ENCODE data around the gene PDF. TPM values are rescaled to one million over a fixed set of nuclear protein-coding genes. Genes with fewer than 3 reads are reported as not detected.

The PDF gene
- total RNA-seq, 1 donor from 2014 or later: 44.9 TPM

DNA sequence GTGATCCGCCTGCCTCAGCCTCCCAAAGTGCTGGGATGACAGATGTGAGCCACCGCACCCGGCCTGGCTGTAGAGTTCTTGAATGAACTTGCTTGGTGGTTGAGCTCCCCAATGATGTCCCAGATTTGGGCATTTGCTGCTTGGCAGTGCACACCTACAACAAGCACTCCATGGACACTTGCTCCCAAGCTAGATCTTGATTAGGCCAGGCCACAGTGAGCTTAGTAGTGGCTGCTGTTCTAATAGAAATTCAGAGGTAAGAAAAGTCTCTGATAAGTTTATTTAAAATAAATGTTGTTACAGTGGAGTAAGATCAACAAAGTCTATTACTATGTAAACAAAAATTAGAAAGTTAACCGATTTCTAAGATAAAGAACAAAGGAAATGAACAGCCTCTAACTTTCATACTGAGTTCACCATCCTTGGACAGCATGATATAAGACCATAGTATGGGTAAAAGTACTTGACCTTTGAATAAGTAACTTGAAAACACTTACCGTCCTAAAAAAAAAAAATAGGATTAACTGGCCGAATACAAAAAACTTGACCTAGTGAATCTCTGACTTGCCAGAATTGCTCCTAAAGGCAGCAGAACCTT lies 20.2 kb upstream of the PDF start:
- TF ChIP-seq, protein P1, sequence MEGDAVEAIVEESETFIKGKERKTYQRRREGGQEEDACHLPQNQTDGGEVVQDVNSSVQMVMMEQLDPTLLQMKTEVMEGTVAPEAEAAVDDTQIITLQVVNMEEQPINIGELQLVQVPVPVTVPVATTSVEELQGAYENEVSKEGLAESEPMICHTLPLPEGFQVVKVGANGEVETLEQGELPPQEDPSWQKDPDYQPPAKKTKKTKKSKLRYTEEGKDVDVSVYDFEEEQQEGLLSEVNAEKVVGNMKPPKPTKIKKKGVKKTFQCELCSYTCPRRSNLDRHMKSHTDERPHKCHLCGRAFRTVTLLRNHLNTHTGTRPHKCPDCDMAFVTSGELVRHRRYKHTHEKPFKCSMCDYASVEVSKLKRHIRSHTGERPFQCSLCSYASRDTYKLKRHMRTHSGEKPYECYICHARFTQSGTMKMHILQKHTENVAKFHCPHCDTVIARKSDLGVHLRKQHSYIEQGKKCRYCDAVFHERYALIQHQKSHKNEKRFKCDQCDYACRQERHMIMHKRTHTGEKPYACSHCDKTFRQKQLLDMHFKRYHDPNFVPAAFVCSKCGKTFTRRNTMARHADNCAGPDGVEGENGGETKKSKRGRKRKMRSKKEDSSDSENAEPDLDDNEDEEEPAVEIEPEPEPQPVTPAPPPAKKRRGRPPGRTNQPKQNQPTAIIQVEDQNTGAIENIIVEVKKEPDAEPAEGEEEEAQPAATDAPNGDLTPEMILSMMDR (IDR thresholded peaks at IDR 0.05): no peak
- no peak for TF ChIP-seq POLR2A (IDR thresholded peaks at IDR 0.05)
- TF ChIP-seq POLR2AphosphoS5 (IDR thresholded peaks at IDR 0.05; ENCODE audit: insufficient read depth in 1 of 2, low read depth in 1 of 2): no peak
- no peak overlapping the region for H3K27ac ChIP-seq
- no peaks in the 10 kb centered on the region for H3K4me1 ChIP-seq
- intact Hi-C loops (cut with DNase I): no loop called here
- DNase-seq (ENCODE audit: extremely low spot score in 2 of 2): no peak
- H3K9me3 ChIP-seq: no peaks in the 10 kb centered on the region
- peaks cover 0 to 14% of the 10 kb centered on the region in 2 donors for H3K36me3 ChIP-seq
- no peaks in the 10 kb centered on the region for H3K27me3 ChIP-seq
- H3K4me3 ChIP-seq: no peak overlapping the region

DNA sequence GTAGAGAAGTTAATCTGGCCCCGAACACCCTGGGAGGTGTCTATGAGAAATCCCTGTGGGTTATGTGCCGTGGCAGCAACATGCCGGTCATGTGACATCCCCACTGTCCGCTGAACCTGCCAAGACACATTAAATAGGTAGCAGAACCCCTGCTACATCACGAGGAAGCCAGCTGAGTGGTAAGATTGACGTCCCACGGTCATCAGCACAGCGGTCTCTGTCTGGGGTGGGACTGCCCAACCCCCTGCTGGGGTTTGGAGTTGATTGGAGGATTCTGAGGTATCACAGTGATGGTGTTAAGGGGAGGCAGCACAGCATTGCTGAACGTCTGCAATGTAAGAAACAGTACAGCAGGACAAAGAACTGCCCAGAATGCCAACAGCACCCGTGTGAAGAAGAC lies 19.1 kb upstream of the PDF start:
- Histone ChIP-seq H3K9me3 (no peaks in the 10 kb centered on the region), H3K4me1 (no peaks in the 10 kb centered on the region), H3K27me3 (no peaks in the 10 kb centered on the region), H3K27ac (no peak overlapping the region), H3K36me3 (peaks cover 0 to 3% of the 10 kb centered on the region in 2 donors), H3K4me3 (no peak overlapping the region)
- no peak for DNase-seq (ENCODE audit: extremely low spot score in 2 of 2)
- intact Hi-C loops (cut with DNase I): no loop called here
- no peak for TF ChIP-seq POLR2A (IDR thresholded peaks at IDR 0.05)
- TF ChIP-seq, protein P1 (IDR thresholded peaks at IDR 0.05): no peak
- no peak for TF ChIP-seq POLR2AphosphoS5 (IDR thresholded peaks at IDR 0.05; ENCODE audit: insufficient read depth in 1 of 2, low read depth in 1 of 2)

DNA sequence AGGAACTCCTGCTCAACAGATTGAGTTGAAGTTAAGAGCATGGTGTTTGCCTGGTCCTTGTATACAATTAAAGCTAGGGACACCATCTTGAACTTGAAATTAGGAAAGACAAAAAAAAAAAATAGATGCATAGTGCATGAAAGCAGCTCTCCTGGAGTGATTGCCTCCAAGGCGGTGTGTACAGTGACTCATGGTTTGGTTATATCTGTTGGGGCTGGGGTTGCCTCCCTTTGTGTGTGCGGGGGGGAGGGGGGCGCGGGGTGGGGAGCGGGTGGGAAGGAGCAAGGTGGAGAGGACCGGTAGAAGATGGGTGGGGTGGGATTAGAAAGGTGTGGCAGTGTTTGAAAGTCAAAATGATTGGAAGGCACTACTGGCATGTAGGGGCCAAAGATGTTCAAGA lies 17.8 kb upstream of the PDF start:
- peaks cover 0 to 6% of the 10 kb centered on the region in 2 donors for H3K36me3 ChIP-seq
- no peak for DNase-seq (ENCODE audit: extremely low spot score in 2 of 2)
- H3K27me3 ChIP-seq: no peaks in the 10 kb centered on the region
- H3K27ac ChIP-seq: no peak overlapping the region
- H3K9me3 ChIP-seq: no peaks in the 10 kb centered on the region
- intact Hi-C loops (cut with DNase I): no loop called here
- TF ChIP-seq POLR2A (IDR thresholded peaks at IDR 0.05) (no peak), POLR2AphosphoS5 (IDR thresholded peaks at IDR 0.05; ENCODE audit: insufficient read depth in 1 of 2, low read depth in 1 of 2) (no peak)
- TF ChIP-seq, protein P1 (IDR thresholded peaks at IDR 0.05): no peak
- H3K4me3 ChIP-seq: no peak overlapping the region
- no peaks in the 10 kb centered on the region for H3K4me1 ChIP-seq

DNA sequence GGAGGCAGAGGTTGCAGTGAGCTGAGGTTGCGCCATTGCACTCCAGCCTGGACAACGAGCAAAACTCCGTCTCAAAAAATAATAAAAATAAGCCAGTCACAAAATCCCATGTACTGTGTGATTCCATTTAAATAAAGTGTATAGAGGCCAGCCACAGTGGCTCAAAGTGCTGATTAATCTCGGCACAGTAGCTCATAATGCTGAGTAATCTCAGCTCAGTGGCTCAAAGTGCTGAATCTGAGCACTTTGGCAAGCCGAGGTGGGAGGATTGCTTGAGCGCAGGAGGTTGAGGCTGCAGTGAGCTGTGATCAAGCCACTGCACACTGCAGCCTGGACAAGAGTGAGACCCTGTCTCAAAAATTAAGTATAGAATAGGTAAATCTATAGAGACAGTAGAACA lies 16.3 kb upstream of the PDF start:
- intact Hi-C loops (cut with DNase I): no loop called here
- Histone ChIP-seq H3K4me1 (no peaks in the 10 kb centered on the region), H3K27ac (no peak overlapping the region), H3K9me3 (no peaks in the 10 kb centered on the region), H3K27me3 (no peaks in the 10 kb centered on the region), H3K36me3 (peaks cover 0 to 19% of the 10 kb centered on the region in 2 donors), H3K4me3 (no peak overlapping the region)
- DNase-seq (ENCODE audit: extremely low spot score in 2 of 2): no peak
- TF ChIP-seq, protein P1 (IDR thresholded peaks at IDR 0.05): no peak
- TF ChIP-seq POLR2A (IDR thresholded peaks at IDR 0.05) (no peak), POLR2AphosphoS5 (IDR thresholded peaks at IDR 0.05; ENCODE audit: insufficient read depth in 1 of 2, low read depth in 1 of 2) (no peak)

DNA sequence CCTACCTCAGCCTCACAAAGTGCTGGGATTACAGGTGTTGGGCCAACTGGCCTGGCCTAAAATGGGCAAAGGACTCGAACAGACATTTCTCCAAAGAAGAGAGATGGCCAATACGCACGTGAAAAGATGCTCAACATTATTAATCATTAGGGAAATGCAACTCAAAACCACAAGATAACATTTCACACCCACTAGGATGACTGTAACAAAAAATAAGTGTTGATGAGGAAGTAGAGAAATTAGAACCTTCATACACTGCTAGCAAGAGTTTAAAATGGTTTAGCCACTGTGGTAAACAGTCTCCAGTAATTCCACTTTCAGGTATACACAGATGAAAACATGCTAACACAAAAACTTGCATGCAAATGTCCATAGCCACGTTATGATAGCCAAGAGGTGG lies 15.5 kb upstream of the PDF start:
- intact Hi-C loops (cut with DNase I): no loop called here
- H3K4me3 ChIP-seq: no peak overlapping the region
- DNase-seq (ENCODE audit: extremely low spot score in 2 of 2): no peak

More for the DNA sequence above, 15.5 kb upstream of the PDF start:
- Histone ChIP-seq H3K27me3 (no peaks in the 10 kb centered on the region), H3K9me3 (no peaks in the 10 kb centered on the region), H3K36me3 (peaks cover 0 to 24% of the 10 kb centered on the region in 2 donors), H3K4me1 (peaks cover 3% of the 10 kb centered on the region), H3K27ac (no peak overlapping the region)
- TF ChIP-seq, protein P1 (IDR thresholded peaks at IDR 0.05): no peak
- TF ChIP-seq POLR2AphosphoS5 (IDR thresholded peaks at IDR 0.05; ENCODE audit: insufficient read depth in 1 of 2, low read depth in 1 of 2) (no peak), POLR2A (IDR thresholded peaks at IDR 0.05) (no peak)
